Right ventricle myocardium superior (tissue), 1 donor: ENCODE measurements around the gene DNMT3A. TPM values are rescaled to one million over a fixed set of nuclear protein-coding genes. Genes with fewer than 3 reads are reported as not detected.

Experiments used
- ATAC-seq: fragments of 200-7000 bp; cut with Tn5 transposase; one replicate; pipeline ENCODE4 v1.9.1; 2020; ENCODE audit warnings: mild to moderate bottlenecking; ENCODE audit not compliant: poor library complexity
- DNase-seq: peaks from one replicate; pipeline ENCODE4 v3.0.0-alpha.2; 2020
- intact Hi-C: fragments of 100-400 bp; cut with DNase I; formaldehyde crosslinking; loops from one replicate; pipeline ENCODE4 v1.11.2; 2022
- total RNA-seq: library from RNA; stranded (reverse); fragmentation: NEBNext Ultra II Directional; extraction: Animal tissue kit (Norgen Biotek cat#: 25700); gene quantifications from one replicate; pipeline ENCODE4 v1.2.1, GENCODE V29; 2021
- donor health status: DM: no; HTN: yes; CAD: no; lungs with severe emphysema.

DNMT3A gene
- total RNA-seq, 1 donor from 2014 or later = 20.2 TPM

DNA sequence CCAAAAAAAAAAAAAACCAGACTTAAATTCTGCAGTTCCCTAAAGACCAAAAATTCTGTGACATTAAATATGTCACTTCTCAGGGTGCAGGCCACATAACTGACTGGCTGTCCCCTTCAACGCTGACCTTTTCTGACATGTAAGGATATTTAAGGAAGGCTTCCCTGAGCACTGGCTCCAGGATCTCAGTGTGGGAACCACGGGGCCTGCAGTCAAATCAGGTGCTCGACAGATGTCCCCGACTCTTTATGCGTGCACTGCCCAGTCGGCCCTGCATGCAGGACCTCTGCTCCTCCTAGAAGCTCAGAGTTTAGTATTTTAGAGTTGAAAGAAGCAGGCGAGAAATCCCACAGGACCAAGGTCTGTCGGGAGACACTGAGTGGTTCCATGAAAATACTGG, 104.0 kb downstream of the DNMT3A start:
- intact Hi-C loops = no loop called here
- no peak for DNase-seq
- peak; percentile 48 for ATAC-seq

DNA sequence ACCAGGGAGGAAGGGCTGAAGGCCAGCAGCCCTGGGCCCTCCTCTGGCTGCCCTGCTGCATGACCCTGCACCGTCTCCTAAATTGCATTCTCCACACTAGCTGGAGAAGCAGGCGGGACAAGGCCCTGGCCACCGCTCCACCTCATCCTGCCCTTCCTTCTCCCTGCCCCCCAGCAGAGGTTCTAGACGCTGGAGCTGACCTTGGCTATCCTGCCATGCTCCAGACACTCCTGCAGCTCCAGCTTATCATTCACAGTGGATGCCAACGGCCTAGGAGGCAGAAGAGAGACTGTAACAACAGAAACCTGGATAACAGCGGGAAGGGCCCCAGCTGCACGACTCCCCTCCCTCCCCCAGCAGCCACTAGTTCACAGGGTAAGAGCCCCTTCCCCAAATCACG, 105.0 kb downstream of the DNMT3A start:
- intact Hi-C loops = no loop called here
- DNase-seq (no peak), ATAC-seq (peak; percentile 73)

DNA sequence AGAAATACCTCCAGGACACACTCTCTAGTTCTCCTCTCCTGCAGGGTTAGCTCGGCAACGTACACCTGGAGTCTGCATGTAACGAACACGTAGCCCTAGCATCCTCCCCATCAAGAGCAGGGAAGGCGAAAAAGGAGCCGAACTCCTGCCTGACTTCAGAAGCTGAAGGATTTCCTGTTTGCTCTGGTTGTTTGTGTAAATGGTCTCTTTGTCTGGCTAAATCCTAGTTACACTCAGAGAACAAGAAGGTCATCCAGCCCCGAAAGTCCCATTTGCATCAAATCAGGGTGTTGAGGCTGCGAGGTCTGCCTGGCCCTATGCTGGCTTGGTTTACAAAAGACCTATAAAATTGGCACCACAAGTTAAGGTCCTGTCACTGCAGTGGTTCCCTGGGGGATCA, 107.0 kb downstream of the DNMT3A start:
- no peak for ATAC-seq
- intact Hi-C loops = no loop called here

DNA sequence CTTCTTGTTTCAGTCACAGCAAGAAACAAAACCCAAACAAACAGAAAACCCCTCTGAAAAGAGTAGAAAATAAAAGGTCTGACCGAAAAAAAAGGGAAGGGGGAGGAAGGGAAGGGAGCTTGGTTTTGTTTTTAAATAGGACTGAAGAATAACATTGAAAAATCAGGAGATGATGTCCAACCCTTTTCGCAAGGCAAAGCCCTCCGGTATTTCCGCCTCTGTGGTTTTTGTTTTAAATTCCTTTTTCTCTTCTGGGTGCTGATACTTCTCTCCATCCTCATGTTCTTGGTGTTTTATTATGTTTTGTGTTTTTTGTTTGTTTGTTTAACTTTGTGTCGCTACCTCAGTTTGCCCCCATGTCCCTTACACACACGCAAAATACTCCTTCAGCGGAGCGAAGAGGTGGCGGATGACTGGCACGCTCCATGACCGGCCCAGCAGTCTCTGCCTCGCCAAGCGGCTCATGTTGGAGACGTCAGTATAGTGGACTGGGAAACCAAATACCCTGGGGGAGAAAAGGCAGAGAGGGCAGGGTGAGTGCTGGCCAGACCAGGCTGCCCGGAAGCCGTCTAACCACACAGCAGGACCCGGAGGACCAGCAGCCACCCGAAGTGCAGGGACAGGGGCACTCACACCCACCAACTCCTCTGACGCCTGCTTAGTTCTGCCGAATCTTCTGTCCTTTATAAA, 107.7 kb downstream of the DNMT3A start:
- DNase-seq (no peak), ATAC-seq (no peak)

More for the DNA sequence above, 107.0 kb downstream of the DNMT3A start:
- DNase-seq = no peak

DNA sequence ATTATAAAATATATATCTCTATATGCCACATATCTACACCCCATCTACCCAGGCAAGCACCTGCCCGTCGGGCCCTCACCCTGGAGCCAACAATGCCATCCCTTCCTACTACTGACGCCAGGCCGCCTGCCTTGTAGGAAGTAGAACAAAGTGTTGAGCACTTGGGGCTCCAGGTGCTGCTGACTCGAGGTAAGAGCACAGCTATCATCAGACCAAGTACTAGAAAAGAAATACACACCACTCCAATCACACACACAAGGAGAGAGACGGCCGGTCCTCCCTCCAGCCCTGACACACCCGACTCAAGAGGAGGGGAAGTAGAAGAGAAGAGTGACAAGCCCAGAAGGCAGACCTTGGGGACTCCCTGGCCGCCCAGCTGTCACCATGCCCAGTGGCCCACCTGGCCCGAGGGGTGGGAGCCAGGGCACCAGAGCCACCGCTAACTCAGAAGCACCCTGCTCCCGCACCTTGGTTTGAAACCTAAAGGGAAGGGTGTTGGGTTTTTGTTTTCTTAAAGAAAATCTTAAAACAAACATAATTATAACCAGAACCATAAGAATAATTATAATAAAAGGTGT, 109.4 kb downstream of the DNMT3A start:
- intact Hi-C loops = no loop called here
- no peak for ATAC-seq
- DNase-seq = peak; percentile 37

More for the DNA sequence above, 107.7 kb downstream of the DNMT3A start:
- intact Hi-C loops = no loop called here

DNA sequence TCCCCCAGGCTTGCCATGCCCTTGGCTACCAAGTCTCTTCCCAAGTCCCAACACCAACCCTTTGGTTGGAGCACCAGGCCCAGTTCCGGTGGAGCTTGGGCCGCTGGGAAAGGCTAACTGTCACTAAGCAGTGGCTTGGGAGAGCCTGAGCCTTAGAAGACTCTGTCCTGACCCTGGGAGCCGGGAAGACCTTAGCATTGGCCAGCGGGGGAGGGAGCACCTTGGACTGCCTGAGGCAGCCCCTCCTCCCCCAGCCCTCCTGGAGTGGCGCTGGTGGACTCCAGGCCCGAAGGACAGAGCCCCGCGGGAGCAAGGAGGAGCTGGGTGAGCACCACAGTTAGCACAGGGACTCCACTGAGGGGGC, 110.8 kb downstream of the DNMT3A start:
- ATAC-seq (no peak), DNase-seq (peak; percentile 36)
- intact Hi-C loops = no loop called here

DNA sequence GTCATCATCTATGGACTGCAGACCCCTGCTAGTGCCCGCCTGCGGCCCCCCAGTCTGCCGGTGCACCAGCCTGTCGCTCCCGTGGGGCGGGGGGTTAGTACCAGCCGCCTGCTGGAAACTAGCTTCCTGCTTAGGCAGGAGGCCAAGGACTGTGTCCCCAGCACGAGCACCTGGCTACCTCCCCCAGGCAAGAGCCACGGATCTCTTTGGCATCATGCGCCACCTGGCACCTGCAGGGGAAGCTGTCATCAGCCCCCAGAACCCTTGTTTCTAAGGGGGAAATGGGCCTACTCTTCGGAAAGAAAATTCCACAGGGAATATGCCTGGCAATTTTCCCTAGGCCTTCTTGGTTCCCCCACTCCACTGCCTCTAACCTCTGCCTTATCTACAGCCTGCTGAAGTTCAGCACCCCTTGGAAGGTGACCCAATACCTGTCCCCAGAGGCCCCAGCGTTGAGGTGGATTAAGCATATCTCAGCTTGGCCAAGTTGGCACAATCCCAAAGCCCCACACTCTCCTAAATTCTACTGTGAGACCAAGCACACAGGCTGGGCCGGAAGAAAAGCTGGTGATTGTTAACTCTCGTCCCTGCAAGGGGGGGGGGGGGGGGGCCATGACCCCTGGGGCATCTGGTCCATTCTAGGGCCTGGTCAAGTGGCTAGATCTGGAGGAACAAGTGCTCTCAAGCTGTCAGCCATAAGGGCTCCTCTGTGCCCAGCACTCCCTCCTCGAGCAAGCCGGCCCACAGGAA, 111.4 kb downstream of the DNMT3A start:
- intact Hi-C loops = no loop called here
- no peak for ATAC-seq

DNA sequence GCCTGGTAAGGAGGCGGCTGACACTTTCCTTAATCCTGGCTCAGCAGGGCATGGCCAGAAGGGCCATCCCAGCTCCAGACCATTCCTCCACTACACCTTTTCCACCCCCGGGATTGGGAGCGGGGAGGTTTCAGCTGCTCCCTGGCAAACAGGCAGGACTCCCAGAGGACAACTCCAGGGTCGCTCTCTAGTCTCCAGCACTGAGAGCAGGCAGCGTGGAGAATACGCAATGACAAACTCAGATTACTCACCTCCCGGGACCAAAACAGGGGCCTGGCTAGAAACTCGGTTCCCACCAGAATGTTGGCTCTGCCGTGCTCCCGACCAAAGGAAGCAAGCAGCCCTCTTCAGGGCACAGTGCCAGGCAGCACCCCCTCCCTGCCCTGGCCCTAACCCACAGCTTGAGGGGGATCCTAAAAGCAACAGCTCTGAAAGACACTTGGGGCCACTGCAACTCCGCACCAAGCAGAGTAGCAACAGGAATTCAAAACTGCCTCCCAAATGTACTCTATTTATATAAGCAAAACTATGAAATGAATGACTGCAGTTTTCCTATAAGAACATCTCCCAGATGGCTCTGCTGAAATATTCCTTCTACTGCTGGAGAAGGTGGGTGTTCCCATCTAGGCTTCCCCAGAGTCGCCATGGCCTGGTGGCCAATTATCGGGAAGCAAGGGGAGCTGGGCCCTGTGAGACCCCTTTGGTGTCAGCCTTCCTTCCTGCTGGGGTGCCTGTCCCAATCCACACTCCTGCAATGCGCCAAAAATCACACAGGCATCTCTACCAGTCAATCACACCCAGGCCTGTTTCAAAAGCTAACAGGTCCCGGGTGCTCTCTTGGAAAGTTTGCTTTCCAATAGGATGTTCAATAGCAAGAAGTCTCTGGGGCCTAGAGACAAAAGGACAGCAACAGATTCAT, 112.2 kb downstream of the DNMT3A start:
- intact Hi-C loops = no loop called here
- peak; percentile 56 for ATAC-seq
- DNase-seq = peak; percentile 48

More for the DNA sequence above, 111.4 kb downstream of the DNMT3A start:
- DNase-seq = peak; percentile 41

DNA sequence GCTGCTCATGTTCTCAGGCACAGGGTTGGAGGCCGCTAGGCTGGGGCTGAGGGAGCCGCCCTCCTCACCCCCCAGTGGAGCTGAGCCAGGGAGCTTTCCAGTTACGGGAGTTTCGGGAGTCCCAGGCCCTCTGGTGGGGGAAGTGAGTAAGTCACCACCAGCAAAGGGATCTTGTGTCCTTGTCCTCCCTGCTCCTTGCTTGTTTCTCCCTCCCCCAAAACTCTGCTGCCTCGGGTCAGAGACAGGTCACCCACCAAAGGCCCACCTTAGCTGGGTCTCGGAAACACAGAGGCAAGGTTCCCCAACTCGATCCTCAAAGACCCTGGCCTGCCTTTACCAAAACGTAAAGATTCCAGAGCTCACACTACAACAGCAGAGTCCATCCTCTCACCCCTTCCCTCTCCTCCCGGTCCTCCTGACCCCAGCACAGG, 112.9 kb downstream of the DNMT3A start:
- DNase-seq (peak; percentile 81), ATAC-seq (peak; percentile 89)
- intact Hi-C loops = no loop called here

DNA sequence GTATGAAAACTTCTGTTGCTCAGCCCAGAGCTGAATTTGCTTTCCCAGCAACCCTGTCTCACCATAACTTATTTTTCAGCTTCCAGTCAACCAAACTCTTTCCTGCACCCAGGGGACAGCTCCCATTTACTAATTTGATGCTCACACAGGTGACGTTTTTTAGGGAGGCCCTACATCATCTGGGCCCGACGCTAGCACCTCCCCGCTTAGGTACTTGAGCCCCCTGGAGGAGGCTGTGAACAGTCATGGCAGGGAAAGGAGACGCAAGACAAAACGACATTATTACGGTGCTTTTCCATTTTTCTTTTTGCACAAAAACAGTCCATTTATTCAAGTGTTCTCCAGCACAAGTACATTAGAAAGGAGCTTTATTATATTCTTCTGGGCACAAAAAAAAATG, 114.1 kb downstream of the DNMT3A start:
- ATAC-seq (no peak), DNase-seq (no peak)
- intact Hi-C loops = no loop called here

DNA sequence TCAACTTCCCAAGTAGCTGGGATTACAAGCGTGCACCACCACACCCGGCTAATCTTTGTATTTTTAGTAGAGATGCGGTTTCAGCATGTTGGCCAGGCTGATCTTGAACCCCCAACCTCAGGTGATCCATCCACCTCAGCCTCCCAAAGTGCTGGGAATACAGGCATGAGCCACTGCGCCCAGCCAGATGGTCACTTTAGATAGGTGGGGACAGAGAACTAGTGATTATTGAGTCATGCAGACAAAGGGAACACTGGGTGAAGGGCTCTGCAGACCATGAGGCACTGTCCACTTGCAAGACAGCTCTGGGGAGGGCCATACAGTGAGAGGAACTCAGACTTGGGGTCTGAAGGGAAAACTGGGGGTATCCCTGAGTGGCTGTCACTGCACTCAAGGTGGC, 114.9 kb downstream of the DNMT3A start:
- no peak for DNase-seq
- no peak for ATAC-seq
- intact Hi-C loops = no loop called here

DNA sequence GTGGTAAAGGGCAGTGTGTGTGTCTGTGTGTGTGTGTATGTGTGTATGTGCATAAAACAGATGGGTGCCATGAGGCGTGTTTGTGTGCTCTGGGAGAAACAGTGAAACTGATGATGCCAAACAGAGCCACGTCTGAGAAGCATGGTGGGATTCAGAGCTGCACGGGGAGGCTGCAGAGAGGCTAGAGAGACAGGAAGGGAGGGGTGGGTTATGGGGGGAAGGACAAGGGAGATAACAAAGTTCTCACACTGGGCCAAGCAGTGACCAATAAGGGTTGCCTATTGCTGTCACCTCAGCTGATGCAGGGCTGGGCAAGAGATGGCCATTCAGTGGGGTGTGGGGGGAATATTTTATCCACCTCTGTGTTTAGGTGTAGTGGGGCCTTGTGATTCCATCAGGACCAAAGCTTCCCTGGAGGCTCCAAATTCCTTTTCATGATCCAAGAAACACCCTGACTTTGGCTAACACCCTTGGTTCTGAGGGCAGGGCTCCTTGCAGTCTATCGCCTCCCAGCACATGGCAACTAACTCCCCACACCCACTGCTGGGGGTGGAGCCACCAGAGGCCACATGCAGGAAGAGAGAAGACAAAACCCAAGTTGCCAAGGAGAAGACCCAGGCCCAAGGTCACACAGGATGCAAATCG, 119.1 kb downstream of the DNMT3A start:
- DNase-seq (peak; percentile 11), ATAC-seq (no peak)
- intact Hi-C loops = no loop called here

DNA sequence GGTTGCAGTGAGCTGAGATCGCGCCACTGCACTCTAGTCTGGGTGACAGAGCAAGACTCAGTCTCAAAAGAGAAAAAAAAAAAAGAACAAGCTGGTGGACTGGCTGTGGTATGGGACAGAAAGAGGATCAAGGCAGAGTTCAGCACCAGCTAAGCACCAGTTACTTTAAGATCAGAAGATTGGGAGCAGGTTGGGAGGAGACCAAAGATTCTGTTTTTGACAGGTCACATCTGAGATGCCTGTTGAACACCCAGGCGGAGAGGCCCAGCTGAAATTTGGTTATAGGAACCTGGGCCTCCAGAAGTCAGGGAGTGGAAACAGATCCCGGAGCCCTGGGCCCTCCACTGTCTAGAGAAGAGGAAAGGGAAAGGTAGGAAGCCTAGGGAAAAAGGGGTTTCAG, 120.1 kb downstream of the DNMT3A start:
- ATAC-seq (no peak), DNase-seq (no peak)
- intact Hi-C loops = no loop called here

DNA sequence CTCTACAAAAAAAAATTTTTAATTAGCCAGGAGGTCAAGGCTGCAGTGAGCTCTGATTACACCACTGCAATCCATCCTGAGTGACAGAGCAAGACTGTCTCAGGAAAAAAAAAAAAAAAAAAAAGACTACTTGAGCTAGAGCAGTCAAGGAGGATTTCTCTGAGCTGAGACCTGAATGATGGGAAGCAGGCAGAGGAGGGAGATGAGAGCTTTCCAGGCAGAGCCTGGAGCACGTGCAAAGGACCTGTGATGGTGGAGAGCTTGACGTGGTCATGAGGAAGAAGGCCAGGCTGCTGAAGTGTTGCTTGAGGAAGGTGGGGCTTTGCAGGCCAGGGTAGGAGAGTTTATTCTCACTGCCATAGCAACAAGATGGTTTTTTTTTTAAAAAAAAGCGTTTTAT, 121.4 kb downstream of the DNMT3A start:
- intact Hi-C loops = no loop called here
- ATAC-seq (no peak), DNase-seq (no peak)

DNA sequence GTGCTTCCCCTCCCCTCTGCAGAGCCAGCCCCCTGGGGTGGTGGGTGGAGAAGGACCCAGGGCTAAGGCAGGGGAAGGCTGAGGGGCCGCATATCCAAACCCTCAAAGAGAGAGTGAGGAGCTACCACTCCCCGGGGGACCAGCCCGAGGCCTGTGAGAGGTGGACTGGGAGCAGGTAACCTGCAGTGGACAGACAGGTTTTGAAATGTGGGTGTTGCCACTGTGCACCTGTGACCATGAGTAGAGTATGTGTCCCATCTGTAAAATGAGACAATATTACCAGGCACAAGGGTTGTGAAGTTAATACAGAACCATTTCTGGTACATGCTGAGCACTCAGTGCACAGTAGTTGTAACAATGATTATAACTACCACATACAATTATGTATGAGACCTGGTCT, 122.1 kb downstream of the DNMT3A start:
- intact Hi-C loops = no loop called here
- ATAC-seq = no peak

DNA sequence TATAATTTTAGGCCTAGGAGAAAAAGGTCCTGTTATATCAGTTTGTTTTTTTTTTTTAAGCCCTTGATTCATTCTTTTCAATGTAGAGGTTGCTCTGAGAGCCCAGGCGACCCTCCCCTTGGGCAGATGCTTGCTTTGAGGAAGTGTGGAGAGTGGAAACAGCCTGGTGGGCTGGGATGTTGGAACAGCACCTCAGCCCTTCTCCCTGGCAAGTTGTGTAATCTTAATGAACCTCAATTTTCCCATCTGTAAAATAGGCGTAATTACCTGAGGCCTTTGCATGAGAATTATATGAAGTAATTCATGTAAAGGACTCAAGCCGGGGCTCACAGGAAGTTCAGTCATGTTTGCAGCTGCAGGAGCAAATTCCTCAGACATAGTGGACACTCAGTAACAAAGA, 123.6 kb downstream of the DNMT3A start:
- intact Hi-C loops = no loop called here
- ATAC-seq = no peak
- DNase-seq = no peak

More for the DNA sequence above, 122.1 kb downstream of the DNMT3A start:
- DNase-seq = no peak

DNA sequence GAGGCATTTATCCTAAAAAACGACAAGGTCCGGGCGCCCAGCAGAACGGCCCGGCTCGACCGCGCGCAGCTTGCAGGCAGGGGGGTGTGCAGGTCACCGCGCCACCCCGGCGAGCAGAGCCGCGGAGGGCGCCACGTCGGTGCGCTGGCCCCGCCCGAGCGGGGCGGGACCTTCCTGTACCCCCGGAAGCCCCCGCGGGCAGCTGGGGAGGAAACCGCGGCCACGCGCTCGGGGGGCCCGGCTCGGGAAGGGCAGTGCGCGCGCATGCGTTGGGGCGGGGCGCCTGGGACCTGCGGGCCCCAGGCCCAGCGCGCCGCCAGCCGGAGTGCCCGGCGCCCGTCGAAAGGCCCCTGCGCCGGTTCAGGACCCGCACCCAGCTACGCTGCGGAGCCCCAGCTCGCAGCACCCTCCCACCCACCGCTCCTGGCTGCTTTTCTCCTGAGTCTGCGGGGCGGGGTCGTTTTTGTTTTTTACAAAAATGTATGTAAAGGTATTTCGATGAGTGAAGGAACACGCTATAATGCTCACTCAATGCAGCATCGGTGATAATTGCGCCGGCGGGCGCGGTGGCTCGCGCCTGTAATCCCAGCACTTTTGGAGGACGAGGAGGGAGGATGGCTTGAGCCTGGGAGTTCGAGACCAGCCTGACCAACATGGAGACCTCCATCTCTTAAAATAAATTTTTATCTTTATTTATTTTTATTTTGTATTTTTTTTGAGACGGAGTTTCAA, 125.6 kb downstream of the DNMT3A start:
- peak; percentile 93 for ATAC-seq
- intact Hi-C loops = no loop called here

DNA sequence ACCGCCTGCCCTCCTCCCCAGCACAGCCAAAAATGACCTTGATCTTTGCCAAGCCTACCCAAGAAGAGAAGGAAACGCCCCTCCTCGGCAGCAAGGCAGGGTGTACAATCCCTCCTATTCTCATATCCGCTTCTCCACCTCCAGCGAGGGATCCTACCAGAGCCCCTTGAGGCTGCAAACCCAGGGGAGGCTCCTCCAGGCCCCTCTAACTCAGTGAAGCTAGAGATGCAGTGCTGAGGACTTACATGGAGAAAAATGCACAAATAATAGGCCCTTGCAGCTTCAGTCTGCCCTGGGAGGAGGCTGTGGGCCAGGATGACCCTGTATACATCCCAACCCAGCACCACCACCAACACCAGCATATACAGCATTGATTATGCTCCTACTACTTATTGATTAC, 126.5 kb downstream of the DNMT3A start:
- intact Hi-C loops = no loop called here
- DNase-seq = no peak
- ATAC-seq = no peak

More for the DNA sequence above, 125.6 kb downstream of the DNMT3A start:
- DNase-seq = peak; percentile 89
